RWPE1 (cell line): ENCODE data around the gene KMT2D.

Experiments used
- CTCF ChIA-PET: fragments of 350-600 bp; sonication (Branson Sonifier 250); formaldehyde crosslinking; extraction: SDS; loops from one replicate; lab custom pipeline; 2021; lab: Yijun Ruan, JAX
- POLR2A ChIA-PET: fragments of 400-600 bp; formaldehyde crosslinking; extraction: SDS; loops from one replicate; lab custom pipeline; 2020; ENCODE audit warnings: antibody characterized with exemption; ENCODE audit not compliant: low non-redundant PET; lab: Yijun Ruan, JAX
- DNase-seq: peaks from one replicate; pipeline ENCODE4 v3.0.0; 2012; ENCODE audit warnings: low spot score
- H3K27ac ChIP-seq: fragments of 450-650 bp; 2 replicates; pipeline ENCODE4 v1.5.1; 2017
- TF ChIP-seq, protein P1 (sequence below): fragments of 450-650 bp; conservative IDR thresholded peaks from 2 replicates; pipeline ENCODE4 v1.5.1; 2017; ENCODE audit warnings: low read depth, mild to moderate bottlenecking

Gene KMT2D

DNA sequence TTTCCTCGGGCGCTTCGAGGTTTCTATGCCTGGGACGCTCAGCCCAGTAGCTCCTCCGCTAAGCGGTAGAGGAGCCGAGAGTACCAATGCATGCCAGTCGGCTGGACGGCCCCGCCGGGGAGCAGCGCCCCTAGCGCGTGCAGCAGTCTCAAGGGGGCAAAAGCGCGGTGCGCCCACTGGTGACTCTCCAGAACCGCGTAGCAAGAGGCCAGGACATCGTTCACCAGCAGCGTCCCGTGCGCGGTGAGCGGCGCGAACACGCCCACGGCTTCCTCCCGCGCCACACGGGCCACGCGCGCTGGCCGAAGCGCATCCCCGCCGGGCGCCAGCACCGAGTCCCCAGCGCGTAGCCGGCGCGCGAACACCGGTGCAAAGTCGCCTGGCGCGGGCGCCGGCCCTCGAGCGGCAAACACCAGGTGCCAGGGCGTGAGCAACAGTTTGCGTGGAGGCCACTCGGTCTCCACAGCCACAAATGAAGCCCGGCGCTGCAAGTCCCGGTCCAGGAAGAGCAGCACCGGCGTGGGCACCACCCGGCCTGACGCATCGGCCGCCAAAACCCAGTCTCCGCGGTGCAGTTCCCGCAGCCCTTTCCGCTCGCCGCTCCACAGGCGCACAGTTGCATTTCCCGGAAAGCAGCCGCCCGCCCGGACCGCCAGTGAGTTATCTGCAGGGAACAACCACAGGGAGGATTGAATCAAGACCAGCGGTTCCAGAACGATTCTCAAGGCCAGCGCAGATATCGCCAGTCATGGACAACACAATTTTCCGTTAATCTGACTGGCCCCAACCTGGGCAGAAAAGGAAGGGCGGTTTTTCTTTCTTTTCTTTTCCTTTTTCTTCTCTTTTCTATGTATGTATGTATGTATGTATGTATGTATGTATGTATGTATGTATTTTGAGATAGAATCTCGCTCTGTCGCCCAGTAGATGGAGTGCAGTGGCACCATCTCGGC is 29.5 kb upstream of the KMT2D start:
- CTCF ChIA-PET, result interaction anchor here (0.8 to 4.3 kb wide), 6 partner anchors 10 to 145 kb away, joined by 3 to 65 read pairs (median 19); partner anchors contain the start of gene LMBR1L
- no peak for DNase-seq
- TF ChIP-seq, protein P1, sequence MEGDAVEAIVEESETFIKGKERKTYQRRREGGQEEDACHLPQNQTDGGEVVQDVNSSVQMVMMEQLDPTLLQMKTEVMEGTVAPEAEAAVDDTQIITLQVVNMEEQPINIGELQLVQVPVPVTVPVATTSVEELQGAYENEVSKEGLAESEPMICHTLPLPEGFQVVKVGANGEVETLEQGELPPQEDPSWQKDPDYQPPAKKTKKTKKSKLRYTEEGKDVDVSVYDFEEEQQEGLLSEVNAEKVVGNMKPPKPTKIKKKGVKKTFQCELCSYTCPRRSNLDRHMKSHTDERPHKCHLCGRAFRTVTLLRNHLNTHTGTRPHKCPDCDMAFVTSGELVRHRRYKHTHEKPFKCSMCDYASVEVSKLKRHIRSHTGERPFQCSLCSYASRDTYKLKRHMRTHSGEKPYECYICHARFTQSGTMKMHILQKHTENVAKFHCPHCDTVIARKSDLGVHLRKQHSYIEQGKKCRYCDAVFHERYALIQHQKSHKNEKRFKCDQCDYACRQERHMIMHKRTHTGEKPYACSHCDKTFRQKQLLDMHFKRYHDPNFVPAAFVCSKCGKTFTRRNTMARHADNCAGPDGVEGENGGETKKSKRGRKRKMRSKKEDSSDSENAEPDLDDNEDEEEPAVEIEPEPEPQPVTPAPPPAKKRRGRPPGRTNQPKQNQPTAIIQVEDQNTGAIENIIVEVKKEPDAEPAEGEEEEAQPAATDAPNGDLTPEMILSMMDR, result peak; percentile 26
- no peak overlapping the region for H3K27ac ChIP-seq
- POLR2A ChIA-PET, result no interaction called here

DNA sequence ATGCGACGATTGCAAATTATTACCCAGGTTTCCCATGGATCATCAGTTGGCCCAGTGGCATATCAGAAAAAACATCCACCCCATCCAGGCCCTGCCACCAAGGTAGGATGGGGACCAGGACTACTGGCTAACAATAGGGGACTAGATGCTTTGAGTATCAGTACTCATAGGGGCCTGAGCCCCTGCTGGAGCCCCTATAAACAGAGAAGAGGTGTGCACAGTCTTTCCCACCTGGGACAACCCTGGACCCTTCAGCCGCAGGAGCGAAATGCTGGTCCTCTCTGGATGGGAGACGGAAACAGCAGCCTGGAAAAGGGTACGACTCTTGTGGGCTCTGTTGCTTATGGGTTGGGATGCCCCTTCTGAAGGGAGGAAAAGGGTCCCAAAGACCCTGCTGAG is 28.3 kb upstream of the KMT2D start:
- TF ChIP-seq, protein P1, result no peak
- ChIA-PET CTCF (interaction anchor here (0.6 to 4.3 kb wide), 24 partner anchors 10 to 1995 kb away, joined by 3 to 65 read pairs (median 5); partner anchors contain the start of gene LMBR1L), POLR2A (interaction anchor here (0.5 kb wide), 1 partner anchor 42 kb away, joined by 3 read pairs; no protein-coding TSS in a partner anchor)
- DNase-seq, result no peak
- H3K27ac ChIP-seq, result no peak overlapping the region

DNA sequence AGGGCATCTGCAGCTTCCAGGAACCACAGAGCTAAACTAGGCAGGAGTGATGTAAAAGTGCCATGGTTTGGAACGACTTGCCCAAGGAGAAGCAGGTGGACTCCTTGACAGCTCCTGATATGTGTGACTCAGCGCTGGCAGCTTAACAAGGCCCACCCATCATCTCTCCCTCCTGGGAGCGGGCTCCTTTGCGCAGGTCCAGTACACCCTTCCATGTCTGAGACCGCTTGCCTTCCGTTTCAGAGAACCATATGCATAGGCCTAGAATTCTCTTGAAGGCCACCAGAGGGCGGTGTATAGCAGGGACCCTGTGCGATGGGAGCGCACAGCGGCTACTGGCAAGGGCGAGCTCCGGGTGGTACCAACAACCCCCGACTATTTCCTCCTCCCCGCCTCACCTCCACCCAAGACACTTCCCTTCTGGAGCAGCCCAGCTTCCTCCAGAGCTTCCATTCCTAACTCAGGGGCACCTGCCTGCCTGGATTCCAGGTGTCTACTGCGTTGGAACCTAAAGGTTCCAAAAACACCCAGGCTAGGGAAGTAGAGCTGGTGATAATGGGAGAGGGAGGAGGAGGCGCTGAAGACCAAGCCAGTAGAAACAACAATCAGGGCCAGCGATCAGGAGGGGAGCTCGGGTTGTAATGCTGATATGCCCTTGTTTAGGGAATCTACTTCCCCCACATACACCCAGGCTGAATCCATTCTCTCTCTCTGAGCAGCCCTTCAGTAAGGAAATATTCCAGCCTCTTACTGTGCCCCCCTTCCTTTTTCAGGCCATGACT is 27.7 kb upstream of the KMT2D start:
- DNase-seq, result peak; percentile 92
- POLR2A ChIA-PET, result interaction anchor here (0.5 kb wide), 1 partner anchor 42 kb away, joined by 3 read pairs; no protein-coding TSS in a partner anchor
- TF ChIP-seq, protein P1, result peak; percentile 90
- no peak overlapping the region for H3K27ac ChIP-seq
- CTCF ChIA-PET, result interaction anchor here (0.6 to 4.3 kb wide), 31 partner anchors 10 to 1996 kb away, joined by 3 to 65 read pairs (median 3); partner anchors contain the start of gene LMBR1L

DNA sequence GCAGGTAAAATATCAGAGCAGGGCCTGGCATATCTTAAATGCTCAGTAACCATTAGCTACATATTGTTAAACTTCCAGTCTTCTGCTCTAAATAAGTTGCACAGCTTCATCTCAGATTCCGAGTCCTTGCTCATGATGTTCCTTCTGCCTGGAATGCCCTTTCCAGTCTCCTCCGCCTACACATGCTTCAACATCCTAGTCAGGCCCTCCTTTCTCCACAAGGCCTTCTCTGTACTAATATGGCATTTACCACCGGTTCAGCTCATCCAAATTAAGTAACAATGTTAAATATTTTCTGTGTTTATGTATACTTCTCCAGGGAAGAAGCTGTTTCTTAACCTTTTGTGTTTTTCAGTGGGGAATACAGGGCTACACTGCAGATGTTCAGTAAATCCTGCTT is 25.5 kb upstream of the KMT2D start:
- CTCF ChIA-PET, result interaction anchor here (0.8 to 4.3 kb wide), 4 partner anchors 9 to 35 kb away, joined by 3 to 65 read pairs (median 4); partner anchors contain the start of gene DHH
- no peak for DNase-seq
- TF ChIP-seq, protein P1, result no peak
- H3K27ac ChIP-seq, result no peak overlapping the region
- POLR2A ChIA-PET, result no interaction called here

DNA sequence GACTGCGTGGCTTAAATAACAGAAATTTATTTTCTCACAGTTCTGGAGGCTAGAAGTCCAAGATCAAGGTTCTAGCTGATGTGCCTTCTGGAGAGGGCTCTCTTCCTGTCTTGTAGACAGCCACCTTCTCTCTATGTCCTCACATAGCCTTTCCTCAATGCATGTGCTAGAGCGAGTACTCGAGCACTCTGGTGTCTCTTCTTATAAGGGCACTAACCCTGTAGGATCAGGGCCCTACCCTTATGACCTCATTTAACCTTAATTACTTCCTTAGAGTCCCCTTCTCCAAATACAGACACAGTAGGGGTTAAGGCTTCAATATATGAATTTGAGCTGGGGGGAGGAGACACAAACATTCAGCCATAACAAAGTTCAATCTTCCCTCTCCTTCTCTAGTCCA is 23.8 kb upstream of the KMT2D start:
- H3K27ac ChIP-seq, result no peak overlapping the region
- ChIA-PET POLR2A (no interaction called here), CTCF (interaction anchor here (0.6 to 1.1 kb wide), 3 partner anchors 8 to 43 kb away, joined by 3 read pairs; no protein-coding TSS in a partner anchor)
- TF ChIP-seq, protein P1, result no peak
- no peak for DNase-seq

DNA sequence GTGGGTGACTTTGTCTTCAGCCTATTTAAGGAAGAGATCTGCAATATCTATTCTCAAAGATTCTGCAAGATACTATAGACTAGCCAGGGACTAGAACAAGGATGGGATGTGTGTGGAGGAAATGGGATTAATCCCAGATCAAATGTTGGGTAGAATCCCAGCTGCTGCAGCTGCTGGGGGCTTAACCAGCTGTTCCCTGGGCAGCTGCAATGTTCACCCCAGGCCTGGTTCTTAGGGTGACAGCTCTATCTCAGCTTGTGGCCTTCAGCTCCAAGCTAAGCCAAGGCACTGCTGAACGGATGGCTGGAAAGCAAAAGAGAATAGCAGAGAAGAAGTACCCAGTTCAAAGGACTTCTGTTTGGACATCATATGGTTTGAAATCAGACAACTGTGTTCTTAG is 19.2 kb upstream of the KMT2D start:
- DNase-seq, result no peak
- POLR2A ChIA-PET, result interaction anchor here (0.6 kb wide), 1 partner anchor 221 kb away, joined by 3 read pairs; no protein-coding TSS in a partner anchor
- CTCF ChIA-PET, result interaction anchor here (1.3 to 2.1 kb wide), 2 partner anchors 8 to 16 kb away, joined by 3 to 12 read pairs; no protein-coding TSS in a partner anchor
- TF ChIP-seq, protein P1, result no peak
- H3K27ac ChIP-seq, result no peak overlapping the region
